ENCODE results near the gene PLXDC1. TPM values are rescaled to one million over a fixed set of nuclear protein-coding genes. Genes with fewer than 3 reads are reported as not detected.

PLXDC1 gene
- total and polyA plus RNA-seq, 2 experiments from 2014 or later = 0.28 to 0.91 TPM

- Histone ChIP-seq H3K27ac (ENCODE audit: low read depth) (no peak overlapping the region), H3K9me2 (ENCODE audit: insufficient read depth) (no peaks in the 10 kb centered on the region), H3F3A (replicated peaks; ENCODE audit: low read depth) (no peaks in the 10 kb centered on the region), H3K4me3 (no peak overlapping the region), H2AFZ (no peak overlapping the region; the same call in 1 of the 2 replicates), H3K27me3 (ENCODE audit: insufficient read depth) (no peaks in the 10 kb centered on the region), H3K36me3 (ENCODE audit: insufficient read depth) (no peaks in the 10 kb centered on the region), H4K20me1 (replicated peaks; ENCODE audit: insufficient read depth) (no peaks in the 10 kb centered on the region), H3K4me2 (no peak overlapping the region), H3K79me2 (replicated peaks; ENCODE audit: insufficient read depth) (no peaks in the 10 kb centered on the region), H3K4me1 (ENCODE audit: insufficient read depth) (peaks cover 7% of the 10 kb centered on the region)
- H3K36me3 Mint-ChIP-seq (ENCODE audit: low read depth) = no peaks in the 10 kb centered on the region
- peaks cover 16% of the 10 kb centered on the region; the same call in 2 of the 3 replicates for H3K4me1 Mint-ChIP-seq
- no peaks in the 10 kb centered on the region for H3K9me3 Mint-ChIP-seq
- no peak overlapping the region for H3K4me3 Mint-ChIP-seq
- H3K27me3 Mint-ChIP-seq (ENCODE audit: insufficient read depth, low read depth, poor library complexity) = peaks cover 8% of the 10 kb centered on the region
- DNase-seq (ENCODE audit: low spot score) (no peak), ATAC-seq (no peak)
- H3K27ac Mint-ChIP-seq = peak overlapping the region; percentile 28; the same call in 1 of the 2 replicates
- no peak for TF ChIP-seq EZH2 (IDR thresholded peaks at IDR 0.05; ENCODE audit: low read depth, unreplicated experiment)
- no peak for TF ChIP-seq CTCF (conservative IDR thresholded peaks at IDR 0.05; ENCODE audit: low read depth in 2 of 2)
- no peak for TF ChIP-seq EZH2phosphoT487 (IDR thresholded peaks at IDR 0.05; ENCODE audit: unreplicated experiment)
- no peak for TF ChIP-seq NANOG (IDR thresholded peaks at IDR 0.05; ENCODE audit: borderline replicate concordance)
- TF ChIP-seq STAT1 (IDR thresholded peaks at IDR 0.05; ENCODE audit: unreplicated experiment) = no peak
- no peak for TF ChIP-seq JUNB (IDR thresholded peaks at IDR 0.05; ENCODE audit: unreplicated experiment)
- no peak for TF ChIP-seq ZNF114 (CRISPR knock-in tag; IDR thresholded peaks at IDR 0.05)
- no peak for TF ChIP-seq ZNF331 (CRISPR knock-in tag; IDR thresholded peaks at IDR 0.05; ENCODE audit: low read depth)
- no peak for TF ChIP-seq ETS1 (IDR thresholded peaks at IDR 0.05)
- no peak for TF ChIP-seq POLR2AphosphoS5 (IDR thresholded peaks at IDR 0.05; ENCODE audit: low read depth)
- TF ChIP-seq ZNF462 (CRISPR knock-in tag; IDR thresholded peaks at IDR 0.05) = no peak
- no peak for TF ChIP-seq REST (IDR thresholded peaks at IDR 0.05; ENCODE audit: unreplicated experiment)
- no peak for TF ChIP-seq CREB1 (CRISPR knock-in tag; IDR thresholded peaks at IDR 0.05; ENCODE audit: low read depth)
Observed at GRCh38 chr17:39082482-39082881, 69.0 kb downstream of the PLXDC1 start.
